GM19468 (cell line): ENCODE measurements around the gene ASXL1.
"Not testable (repeated sequence)": the region's sequence is repeated elsewhere in the genome, so short reads cannot be mapped to it uniquely, and the experiment has no call there.

Experiments used
- ATAC-seq: cut with Tn5 transposase; IDR thresholded peaks from one replicate; pipeline ENCODE4 v1.9.1; 2021; ENCODE audit warnings: mild to moderate bottlenecking, moderate library complexity, moderate number of reproducible peaks; ENCODE audit not compliant: unreplicated experiment; ENCODE audit errors: extremely low read depth

The ASXL1 gene

GRCh38 chr20:32358883-32359632 lies 927 bp downstream of the ASXL1 start:
- no peak for ATAC-seq

DNA sequence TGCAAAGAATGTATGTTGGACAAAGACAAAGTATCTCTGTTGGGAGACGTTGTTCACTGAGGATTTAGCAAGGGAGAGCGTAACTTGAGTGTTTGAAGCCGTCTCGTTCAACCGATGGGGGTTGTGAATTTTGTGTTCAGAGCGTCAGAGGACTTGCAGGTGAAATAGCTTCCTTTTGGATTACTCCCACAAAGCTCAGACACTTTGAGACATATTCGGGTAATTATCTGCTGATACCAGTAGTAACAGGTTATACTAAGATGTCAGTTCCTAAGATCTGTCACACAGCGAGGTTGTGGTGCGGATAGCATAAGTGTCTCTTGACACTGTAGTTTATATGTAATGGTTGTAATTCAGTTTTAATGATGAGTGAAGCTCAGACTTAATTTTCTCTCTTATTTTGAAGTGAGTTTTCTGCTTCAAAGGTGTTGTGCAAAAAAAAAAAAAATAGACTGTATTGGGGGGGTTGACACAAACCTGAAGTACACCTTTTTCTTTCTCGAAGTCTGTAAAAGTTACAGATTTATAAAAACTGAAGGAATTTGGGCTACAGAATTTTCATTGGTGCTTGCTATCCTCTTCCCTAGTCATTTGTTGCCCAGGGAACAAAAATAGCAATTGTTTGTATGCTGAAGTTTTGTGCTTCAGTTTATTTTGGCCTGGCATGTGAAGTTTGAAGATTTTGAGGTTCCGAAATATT lies 1.7 kb downstream of the ASXL1 start:
- ATAC-seq, result no peak

DNA sequence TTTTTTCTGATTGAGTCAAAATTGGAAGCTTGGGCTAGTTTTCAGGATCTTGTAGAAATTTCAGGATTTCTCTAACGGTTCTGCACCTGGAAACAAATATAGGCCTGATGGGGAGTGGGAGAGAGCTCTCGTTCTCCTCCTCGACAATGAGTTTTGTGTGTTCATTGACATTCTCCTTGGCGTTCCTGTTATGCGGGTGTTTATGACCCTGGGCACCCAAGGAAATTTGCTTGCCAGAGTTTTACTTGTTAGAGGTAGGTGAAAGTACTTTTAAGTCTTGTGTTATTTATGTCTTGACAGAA lies 2.2 kb downstream of the ASXL1 start:
- ATAC-seq, result no peak

- ATAC-seq, result no peak
These were observed 4.8 kb downstream of the ASXL1 start for GRCh38 chr20:32362901-32363364.

DNA sequence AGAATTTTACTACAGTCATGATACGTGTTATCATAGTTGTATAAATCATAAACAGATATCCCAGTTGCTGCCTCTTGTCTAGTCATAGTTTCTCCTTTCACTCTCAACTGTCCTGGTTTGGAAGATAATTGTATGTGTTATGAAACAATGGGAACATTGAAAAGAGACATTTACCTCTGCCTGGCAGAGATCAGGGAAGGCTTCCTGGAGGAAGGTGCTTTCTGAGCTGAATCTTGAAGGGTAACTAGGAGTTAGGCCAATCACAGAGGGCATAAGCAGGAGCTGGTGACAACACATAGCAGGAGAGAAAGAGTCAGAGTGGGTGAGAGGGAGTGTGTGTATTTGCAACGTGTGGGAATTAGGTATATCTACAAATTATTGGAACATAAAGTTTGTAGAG lies 5.4 kb downstream of the ASXL1 start:
- no peak for ATAC-seq

DNA sequence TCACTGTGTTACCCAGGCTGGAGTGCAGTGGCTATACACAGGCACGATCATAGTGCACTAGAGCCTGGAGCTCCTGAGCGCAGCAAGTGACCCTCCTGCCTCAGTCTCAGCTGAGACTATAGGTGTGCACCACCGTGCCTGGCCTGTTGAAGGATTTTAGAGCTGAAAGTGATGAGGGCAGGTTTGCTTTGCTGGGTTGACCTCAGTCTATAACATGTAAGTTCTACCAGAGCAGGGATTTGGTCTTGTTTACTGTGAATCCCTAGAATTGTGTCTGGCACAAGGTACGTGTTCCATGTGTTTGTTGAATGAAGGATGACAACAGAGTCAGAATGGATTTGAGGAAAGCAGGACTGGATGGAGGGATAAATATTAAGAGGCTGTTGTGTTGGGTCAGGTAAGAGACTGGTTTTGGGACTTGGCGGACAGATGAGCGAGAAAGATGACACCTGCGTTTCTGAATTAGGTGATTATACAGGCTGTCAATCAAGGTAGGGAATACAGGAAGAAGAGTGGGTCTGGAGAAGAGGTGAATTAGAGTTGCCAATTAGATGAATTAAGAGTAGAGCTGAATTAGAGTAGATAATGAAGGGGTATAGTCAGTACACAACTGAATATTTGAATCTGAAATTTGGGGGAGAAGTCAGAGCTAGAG lies 6.5 kb downstream of the ASXL1 start:
- no peak for ATAC-seq

DNA sequence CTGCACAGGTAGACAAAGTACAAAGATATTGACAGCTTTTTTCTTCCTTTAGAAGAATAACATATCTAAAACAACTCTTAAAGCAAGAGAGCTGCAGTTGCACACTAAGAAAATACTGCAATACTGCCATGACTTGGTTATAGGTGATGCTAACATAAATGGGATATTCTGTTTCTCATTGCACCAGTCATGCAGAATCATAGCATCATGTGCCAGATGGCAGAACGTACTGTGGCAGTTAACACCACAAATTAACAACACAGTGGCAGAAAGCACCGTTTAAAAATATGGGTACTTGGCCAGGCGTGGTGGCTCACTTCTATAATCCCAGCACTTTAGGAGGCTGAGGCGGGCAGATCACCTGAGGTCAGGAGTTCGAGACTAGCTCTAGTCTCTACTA lies 7.4 kb downstream of the ASXL1 start:
- no peak for ATAC-seq

DNA sequence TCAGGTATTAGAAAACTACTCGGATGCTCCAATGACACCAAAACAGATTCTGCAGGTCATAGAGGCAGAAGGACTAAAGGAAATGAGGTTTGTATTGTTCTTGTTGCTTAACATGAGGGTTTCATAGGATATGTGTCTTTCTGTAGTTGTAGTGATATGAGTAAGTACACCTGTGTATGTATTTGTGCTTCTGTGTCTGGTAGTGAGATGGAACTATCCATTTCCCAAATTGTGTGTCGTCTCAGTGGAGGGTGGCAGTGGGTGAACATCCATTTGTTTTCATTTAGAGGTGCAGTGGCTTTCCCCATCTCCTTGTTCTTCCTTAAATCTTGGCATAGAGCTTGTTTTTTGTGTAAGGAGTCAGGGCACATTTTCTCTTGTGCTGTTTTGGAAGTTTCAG lies 8.2 kb downstream of the ASXL1 start:
- ATAC-seq, result no peak

DNA sequence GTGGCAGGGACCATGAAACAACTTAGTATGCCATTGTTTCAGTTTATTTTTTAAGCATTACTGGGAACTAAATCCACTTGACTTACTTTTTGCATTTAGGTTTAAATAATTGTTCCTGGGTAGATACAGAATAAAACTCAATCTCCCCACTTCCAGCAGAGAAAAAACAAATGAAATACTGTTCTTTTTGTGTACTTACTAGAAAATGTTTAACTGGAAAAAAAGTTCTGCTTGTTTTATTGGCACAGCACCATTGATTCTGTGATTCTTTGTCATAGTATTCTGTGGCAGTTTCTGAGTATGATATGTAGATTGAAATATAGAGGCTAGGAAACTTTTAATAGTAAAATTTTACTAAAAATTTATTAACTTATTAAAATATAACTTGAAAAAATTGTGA lies 10.2 kb downstream of the ASXL1 start:
- no peak for ATAC-seq

DNA sequence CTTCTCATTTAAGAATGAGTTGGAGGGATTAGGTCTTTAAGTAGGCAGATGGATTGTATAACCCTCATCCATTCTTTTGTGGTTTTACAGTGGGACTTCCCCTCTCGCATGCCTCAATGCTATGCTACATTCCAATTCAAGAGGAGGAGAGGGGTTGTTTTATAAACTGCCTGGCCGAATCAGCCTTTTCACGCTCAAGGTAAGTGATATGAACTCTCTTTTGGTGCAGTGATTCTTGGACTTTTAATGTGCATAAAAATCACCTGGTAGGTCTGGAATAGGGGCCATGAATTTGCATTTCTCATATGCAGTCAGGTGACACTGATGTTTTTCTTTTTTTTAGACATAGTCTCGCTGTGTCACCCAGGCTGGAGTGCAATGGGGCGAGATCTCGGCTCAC lies 10.8 kb downstream of the ASXL1 start:
- ATAC-seq, result no peak

DNA sequence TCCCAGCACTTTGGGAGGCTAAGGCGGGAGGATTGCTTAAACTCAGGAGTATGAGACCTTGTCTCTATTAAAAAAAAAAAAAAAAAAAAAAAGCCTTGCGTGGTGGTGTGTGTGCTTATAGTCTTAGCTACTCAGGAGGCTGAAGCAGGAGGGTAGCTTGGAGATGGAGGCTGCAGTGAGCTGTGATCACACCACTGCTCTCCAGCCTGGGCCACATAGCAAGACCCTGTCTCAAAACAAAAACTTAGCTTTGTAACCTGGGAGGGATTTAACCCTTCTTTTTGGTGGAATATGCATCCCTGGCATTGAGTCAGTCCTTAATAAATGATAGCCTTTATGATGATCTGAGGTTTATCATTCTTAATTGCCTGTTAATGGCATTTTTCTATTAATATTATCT lies 12.8 kb downstream of the ASXL1 start:
- no peak for ATAC-seq

- no peak for ATAC-seq
These were observed 20.3 kb downstream of the ASXL1 start for GRCh38 chr20:32378461-32378860.

DNA sequence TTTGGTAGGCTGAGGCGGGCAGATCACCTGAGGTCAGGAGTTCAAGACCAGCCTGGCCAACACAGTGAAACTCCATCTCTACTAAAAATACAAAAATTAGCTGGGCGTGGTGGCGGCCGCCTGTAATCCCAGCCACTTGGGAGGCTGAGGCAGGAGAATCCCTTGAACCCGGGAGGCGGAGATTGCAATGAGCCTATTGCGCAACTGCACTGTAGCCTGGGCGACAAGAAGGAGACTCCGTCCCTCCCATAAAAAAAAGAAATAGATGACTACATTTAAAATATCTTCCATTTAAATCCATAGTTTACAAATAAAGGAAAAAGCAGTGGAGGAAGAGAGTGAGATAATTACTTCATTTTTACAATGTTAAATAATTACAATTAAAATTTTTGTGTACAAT lies 21.9 kb downstream of the ASXL1 start:
- not testable (repeated sequence) for ATAC-seq

DNA sequence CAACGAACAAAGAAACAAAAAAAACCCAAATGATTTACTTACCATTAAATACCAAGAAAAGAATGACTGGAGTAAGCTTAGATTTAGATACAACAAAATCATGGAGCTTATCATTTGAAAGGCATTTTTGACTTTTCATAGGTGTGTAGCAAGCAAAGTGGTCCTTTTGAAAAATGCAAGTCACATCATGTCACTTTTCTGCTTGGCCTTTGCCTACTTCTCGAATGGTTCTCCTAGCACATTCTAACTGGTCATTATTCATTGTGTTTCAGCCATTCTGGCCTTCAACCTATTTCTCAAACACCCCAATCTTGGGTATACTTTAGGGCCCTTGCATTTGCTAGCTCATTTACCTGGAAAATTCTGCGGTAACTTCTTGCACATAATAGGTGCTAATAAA lies 22.6 kb downstream of the ASXL1 start:
- no peak for ATAC-seq

- ATAC-seq, result no peak
These were observed 24.2 kb downstream of the ASXL1 start for GRCh38 chr20:32382102-32382950.

GRCh38 chr20:32383441-32383840 lies 25.3 kb downstream of the ASXL1 start:
- not testable (repeated sequence) for ATAC-seq

DNA sequence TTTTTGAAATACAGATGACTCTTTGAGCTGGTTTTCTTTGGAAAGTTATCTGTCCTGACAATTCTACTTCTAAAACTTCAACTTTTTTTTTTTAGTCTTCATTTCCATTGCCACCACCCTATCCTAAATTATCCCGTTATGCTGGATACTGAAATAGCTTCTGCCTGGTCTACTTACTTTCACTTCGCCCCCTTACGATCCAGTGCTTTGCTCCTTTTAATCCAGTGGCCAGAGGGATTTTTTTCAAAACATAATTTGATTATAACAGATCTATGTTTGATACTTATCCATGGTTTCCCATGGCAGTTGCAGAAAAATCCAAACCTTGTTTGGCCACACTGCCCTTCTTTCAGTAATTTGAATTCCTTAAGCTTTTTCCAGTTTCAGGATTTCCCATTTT lies 27.4 kb downstream of the ASXL1 start:
- no peak for ATAC-seq

DNA sequence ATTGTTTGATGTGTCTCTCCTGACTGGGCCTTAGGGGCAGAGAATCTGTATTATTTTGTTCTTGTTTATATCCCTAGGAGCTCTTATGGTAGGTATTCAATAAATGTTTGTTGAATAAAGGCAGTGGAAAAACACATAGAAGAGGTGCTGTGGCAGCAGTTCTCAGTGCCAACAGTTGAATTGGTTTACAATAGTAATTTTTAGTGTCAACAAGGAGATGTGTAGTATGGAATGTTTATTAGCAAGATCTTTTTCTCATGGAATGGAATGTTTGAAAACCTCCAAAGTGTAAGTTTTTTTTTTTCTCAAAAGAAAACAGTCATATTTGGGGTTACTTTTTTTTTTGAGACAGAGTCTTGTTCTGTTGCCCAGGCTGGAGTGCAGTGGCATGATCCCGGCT lies 28.0 kb downstream of the ASXL1 start:
- no peak for ATAC-seq

DNA sequence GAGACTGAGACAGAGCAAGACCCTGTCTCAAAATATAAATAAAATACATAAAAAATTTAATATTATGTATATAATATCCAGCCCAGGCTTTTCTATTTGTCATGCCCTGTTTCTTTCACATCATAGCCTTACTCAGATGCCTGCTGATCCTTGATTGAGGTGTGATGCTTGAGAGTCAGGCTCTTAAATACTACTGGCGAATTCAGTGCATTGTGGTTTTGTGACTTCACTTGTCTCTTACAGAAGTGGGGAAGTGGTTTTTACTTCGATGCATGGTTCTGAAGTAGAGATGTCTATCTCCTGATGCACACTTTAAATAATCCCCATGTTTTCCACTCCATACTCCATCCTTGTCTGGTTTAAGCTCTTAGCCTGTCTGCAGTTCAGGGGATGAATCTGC lies 29.1 kb downstream of the ASXL1 start:
- ATAC-seq, result no peak

DNA sequence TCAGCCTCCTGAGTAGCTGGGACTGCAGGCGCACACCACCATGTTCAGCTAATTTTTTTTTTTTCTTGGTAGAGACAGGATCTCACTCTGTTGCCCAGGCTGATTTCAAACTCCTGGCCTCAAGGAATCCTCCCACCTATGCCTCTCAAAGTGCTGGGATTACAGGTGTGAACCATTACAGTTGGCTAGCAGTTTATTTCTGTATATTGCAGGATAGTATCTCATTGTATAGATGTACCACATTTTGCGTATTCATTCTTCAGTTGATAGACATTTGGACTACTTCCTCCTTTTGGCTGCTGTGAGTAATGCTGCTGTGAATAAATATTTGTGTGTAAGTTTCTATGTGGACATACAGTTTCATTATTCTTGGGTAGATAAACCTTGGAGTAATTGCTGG lies 32.9 kb downstream of the ASXL1 start:
- no peak for ATAC-seq

GRCh38 chr20:32395066-32395465 lies 36.9 kb downstream of the ASXL1 start:
- ATAC-seq, result no peak
